ENCODE results near the gene UBXN10. TPM values are rescaled to one million over a fixed set of nuclear protein-coding genes. Genes with fewer than 3 reads are reported as not detected.
A peak's percentile ranks its signal among the peaks of the same experiment; 100 is the strongest.

Gene UBXN10
- total and polyA plus RNA-seq, 4 donors = 0.50 to 2.3 (median 1.1) TPM

DNA sequence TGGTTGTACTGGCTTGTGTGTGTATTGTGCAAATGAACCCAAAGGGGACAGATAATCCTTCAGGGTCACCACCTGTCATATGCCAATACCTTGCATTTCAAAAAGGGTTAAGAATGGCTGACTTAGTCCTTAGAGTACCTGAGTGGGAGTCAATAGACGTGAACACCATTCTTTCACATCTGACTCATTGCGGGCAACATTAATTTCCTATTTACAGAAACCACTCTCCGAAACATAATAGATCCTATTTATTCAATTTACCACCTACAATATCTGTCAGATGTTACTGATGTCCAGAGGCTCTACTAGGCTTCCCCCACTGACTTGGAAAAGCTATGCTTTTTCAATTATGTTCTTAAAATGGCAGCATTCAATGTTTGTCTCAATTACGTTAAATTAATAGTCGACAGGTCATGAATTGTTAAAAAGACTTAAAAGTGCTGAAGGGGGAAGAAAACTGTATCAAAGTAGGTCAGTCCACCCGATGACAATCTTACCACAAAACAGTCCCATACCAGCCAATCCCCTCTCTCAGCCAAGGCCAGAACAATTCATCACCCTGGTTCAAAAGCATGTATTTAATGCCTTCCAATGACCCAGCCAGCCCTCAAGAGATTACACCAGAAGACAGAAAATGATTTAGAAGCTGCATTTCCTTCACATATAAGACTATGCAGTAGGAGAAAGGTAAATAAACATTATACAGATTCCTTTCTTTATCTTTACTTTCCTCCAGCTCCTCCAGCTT, 49.1 kb downstream of the UBXN10 start:
- TF ChIP-seq FOXA2 (IDR thresholded peaks at IDR 0.05) (no peak), CTCF (IDR thresholded peaks at IDR 0.05; ENCODE audit: low read depth, low read length, missing input control) (no peak), RAD21 (IDR thresholded peaks at IDR 0.05) (no peak), NR2F2 (IDR thresholded peaks at IDR 0.05) (no peak), RXRA (IDR thresholded peaks at IDR 0.05) (no peak)
- H3K27ac ChIP-seq (ENCODE audit: low read depth in 1 of 2, low read length in 2 of 2) = no peak overlapping the region
- H3K9me3 ChIP-seq (ENCODE audit: control insufficient read depth in 4 of 4, low read length in 3 of 4) = no peaks in the 10 kb centered on the region
- H3K9ac ChIP-seq (ENCODE audit: low read depth in 1 of 2, low read length in 2 of 2) = no peak overlapping the region
- peaks cover 0 to 5% (median 1%) of the 10 kb centered on the region in 4 donors for H3K27me3 ChIP-seq (ENCODE audit: control insufficient read depth in 4 of 4, insufficient read depth in 4 of 4, low read length in 3 of 4)
- WGBS = 87% methylated on average over 6 of the region's 6 CpGs
- no peak for DNase-seq (ENCODE audit: low spot score)
- no peak overlapping the region for H3K4me3 ChIP-seq (ENCODE audit: low read depth in 1 of 3, low read length in 3 of 3)
- no peaks in the 10 kb centered on the region for H3K36me3 ChIP-seq (ENCODE audit: control insufficient read depth in 4 of 4, insufficient read depth in 3 of 4, low read depth in 1 of 4, low read length in 3 of 4)
- H3K4me1 ChIP-seq (ENCODE audit: control insufficient read depth in 4 of 4, insufficient read depth in 4 of 4, low read length in 3 of 4) = peaks cover 0 to 2% (median 0%) of the 10 kb centered on the region in 4 donors

- H3K9me3 ChIP-seq (ENCODE audit: control insufficient read depth in 4 of 4, low read length in 3 of 4) = no peaks in the 10 kb centered on the region
- WGBS = 73% methylated on average over 6 of the region's 6 CpGs
- no peaks in the 10 kb centered on the region for H3K36me3 ChIP-seq (ENCODE audit: control insufficient read depth in 4 of 4, insufficient read depth in 3 of 4, low read depth in 1 of 4, low read length in 3 of 4)
- peak; percentile 94 for TF ChIP-seq NR2F2 (IDR thresholded peaks at IDR 0.05)
- no peak for TF ChIP-seq REST (IDR thresholded peaks at IDR 0.05)
- TF ChIP-seq YY1 (IDR thresholded peaks at IDR 0.05) = no peak
- no peak for TF ChIP-seq CTCF (IDR thresholded peaks at IDR 0.05; ENCODE audit: low read depth, low read length, missing input control)
- no peak for TF ChIP-seq GABPA (IDR thresholded peaks at IDR 0.05 in 1 of 2, conservative IDR thresholded peaks at IDR 0.05 in 1 of 2)
- no peak for DNase-seq (ENCODE audit: low spot score)
- no peak overlapping the region for H3K27ac ChIP-seq (ENCODE audit: low read depth in 1 of 2, low read length in 2 of 2)
- H3K9ac ChIP-seq (ENCODE audit: low read depth in 1 of 2, low read length in 2 of 2) = no peak overlapping the region
- peaks cover 0 to 2% (median 0%) of the 10 kb centered on the region in 4 donors for H3K4me1 ChIP-seq (ENCODE audit: control insufficient read depth in 4 of 4, insufficient read depth in 4 of 4, low read length in 3 of 4)
- peaks cover 0 to 5% (median 1%) of the 10 kb centered on the region in 4 donors for H3K27me3 ChIP-seq (ENCODE audit: control insufficient read depth in 4 of 4, insufficient read depth in 4 of 4, low read length in 3 of 4)
- no peak overlapping the region for H3K4me3 ChIP-seq (ENCODE audit: low read depth in 1 of 3, low read length in 3 of 3)
Measured at GRCh38 chr1:20237646-20238045, 51.8 kb downstream of the UBXN10 start.

All from liver (tissue), 9 donors.